ENCODE measurements around the gene HOXC11.

DNA sequence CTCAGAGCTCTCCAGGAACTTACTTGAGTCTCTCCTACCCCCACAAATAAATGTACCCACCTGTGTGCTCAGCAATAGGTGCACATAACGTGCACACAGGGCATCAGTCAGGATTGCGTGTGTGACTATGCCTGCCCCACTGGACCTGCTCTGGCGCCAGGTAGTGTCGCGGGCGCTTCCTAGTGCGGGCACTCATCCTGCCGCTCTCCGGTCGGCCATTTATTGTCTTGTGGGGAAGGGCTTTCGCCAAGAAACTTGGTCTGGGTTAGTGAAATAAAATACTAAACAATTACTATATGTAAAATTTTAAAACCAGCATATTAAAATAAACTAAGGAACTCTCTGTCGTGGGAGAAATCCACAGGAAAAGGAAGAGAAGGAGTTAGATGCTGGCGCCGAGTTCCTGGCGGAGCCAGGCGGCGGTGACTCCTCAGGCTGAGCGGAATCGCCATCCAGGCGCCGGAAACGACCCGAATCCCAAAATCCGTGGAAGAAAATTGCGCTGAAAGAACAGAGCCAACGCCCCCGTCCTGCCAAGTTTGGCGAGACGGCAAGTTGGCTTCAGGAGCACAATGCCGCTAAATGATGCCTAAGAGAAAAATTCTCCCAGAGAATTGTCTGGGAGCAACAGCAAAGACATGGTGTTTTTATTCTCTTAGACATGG lies 42.2 kb upstream of the HOXC11 start:
- TF ChIP-seq, protein P1, sequence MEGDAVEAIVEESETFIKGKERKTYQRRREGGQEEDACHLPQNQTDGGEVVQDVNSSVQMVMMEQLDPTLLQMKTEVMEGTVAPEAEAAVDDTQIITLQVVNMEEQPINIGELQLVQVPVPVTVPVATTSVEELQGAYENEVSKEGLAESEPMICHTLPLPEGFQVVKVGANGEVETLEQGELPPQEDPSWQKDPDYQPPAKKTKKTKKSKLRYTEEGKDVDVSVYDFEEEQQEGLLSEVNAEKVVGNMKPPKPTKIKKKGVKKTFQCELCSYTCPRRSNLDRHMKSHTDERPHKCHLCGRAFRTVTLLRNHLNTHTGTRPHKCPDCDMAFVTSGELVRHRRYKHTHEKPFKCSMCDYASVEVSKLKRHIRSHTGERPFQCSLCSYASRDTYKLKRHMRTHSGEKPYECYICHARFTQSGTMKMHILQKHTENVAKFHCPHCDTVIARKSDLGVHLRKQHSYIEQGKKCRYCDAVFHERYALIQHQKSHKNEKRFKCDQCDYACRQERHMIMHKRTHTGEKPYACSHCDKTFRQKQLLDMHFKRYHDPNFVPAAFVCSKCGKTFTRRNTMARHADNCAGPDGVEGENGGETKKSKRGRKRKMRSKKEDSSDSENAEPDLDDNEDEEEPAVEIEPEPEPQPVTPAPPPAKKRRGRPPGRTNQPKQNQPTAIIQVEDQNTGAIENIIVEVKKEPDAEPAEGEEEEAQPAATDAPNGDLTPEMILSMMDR (IDR thresholded peaks at IDR 0.05; ENCODE audit: insufficient read depth, low read length) = no peak
- TF ChIP-seq GABPA (IDR thresholded peaks at IDR 0.05; ENCODE audit: low read depth) = no peak
